ENCODE results near the gene NWD2.

DNA sequence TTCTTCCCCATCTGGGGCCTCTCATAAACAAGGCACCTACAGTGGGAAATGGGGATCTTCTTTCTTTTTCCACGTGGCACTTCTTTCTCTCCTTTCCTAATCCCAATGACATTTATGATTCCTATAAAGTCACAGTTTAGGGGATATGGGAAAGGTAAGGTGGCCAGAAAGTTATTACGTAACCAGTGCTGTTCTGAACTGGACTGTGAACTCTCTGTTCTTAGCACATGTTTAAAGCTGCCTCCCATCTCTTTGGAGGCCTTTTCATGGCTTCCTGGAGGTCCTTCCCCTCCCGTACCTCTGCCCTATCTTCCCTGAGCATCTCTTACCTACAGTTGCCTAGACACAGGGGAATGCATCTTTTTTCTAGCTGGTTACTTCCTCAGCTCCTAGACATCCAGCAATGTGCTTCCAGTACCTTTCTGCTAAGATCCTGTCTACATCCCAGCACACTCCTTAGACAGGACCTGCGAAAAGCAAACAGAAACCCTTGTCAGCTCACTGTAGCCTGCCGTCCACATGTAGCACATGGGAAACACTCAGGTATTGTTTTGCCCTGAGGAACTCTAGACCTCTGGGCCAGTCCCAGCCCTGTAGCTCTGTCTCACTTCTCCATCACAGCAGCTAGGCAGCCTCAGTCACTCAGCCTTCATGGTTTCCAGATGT is 195.4 kb downstream of the NWD2 start:
- TF ChIP-seq POLR2A (IDR thresholded peaks at IDR 0.05) = no peak
- TF ChIP-seq, protein P1, sequence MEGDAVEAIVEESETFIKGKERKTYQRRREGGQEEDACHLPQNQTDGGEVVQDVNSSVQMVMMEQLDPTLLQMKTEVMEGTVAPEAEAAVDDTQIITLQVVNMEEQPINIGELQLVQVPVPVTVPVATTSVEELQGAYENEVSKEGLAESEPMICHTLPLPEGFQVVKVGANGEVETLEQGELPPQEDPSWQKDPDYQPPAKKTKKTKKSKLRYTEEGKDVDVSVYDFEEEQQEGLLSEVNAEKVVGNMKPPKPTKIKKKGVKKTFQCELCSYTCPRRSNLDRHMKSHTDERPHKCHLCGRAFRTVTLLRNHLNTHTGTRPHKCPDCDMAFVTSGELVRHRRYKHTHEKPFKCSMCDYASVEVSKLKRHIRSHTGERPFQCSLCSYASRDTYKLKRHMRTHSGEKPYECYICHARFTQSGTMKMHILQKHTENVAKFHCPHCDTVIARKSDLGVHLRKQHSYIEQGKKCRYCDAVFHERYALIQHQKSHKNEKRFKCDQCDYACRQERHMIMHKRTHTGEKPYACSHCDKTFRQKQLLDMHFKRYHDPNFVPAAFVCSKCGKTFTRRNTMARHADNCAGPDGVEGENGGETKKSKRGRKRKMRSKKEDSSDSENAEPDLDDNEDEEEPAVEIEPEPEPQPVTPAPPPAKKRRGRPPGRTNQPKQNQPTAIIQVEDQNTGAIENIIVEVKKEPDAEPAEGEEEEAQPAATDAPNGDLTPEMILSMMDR (IDR thresholded peaks at IDR 0.05 in 4 of 5, conservative IDR thresholded peaks at IDR 0.05 in 1 of 5) = no peak

Data from gastrocnemius medialis (tissue), 4 donors.